Right lobe of liver (tissue), 6 donors: ENCODE results near the gene TECPR1. TPM values are rescaled to one million over a fixed set of nuclear protein-coding genes. Genes with fewer than 3 reads are reported as not detected.

Experiments
- ATAC-seq, 4 donors: fragments of 200-7000 bp; cut with Tn5 transposase; one replicate each; pipeline ENCODE4 v1.9.1; 2020; ENCODE audit warnings: mild to moderate bottlenecking in 4 of 4, moderate library complexity in 4 of 4
- DNase-seq, 3 donors: peaks; one replicate each; pipeline ENCODE4 v3.0.0-alpha.2; 2020
- H3K27ac ChIP-seq, 3 donors: fragments of 200-600 bp; one replicate each; pipeline ENCODE4 v1.8.0; 2022
- H3K27me3 ChIP-seq, 2 donors: fragments of 200-600 bp; one replicate each; pipeline ENCODE4 v1.8.0; 2022
- H3K36me3 ChIP-seq, 4 donors: fragments of 200-600 bp; sonication (generic) in 1 of 4; one replicate each; pipeline versions ENCODE4 v1.5.1 to v1.8.0; 2017 to 2022; ENCODE audit warnings: control low read depth in 1 of 4
- H3K4me1 ChIP-seq, 4 donors: fragments of 200-600 bp; sonication (generic) in 1 of 4; one replicate each; pipeline versions ENCODE4 v1.5.1 to v1.8.0; 2017 to 2022; ENCODE audit warnings: control low read depth in 1 of 4
- H3K4me3 ChIP-seq, 3 donors: fragments of 200-600 bp; one replicate each; pipeline ENCODE4 v1.8.0; 2022
- H3K9me3 ChIP-seq, 4 donors: fragments of 200-600 bp; sonication (generic) in 1 of 4; one replicate each; pipeline versions ENCODE4 v1.5.1 to v1.8.0; 2017 to 2022; ENCODE audit warnings: control low read depth in 1 of 4
- POLR2A ChIP-seq: fragments of 450-650 bp; IDR thresholded peaks from one replicate; pipeline ENCODE4 v1.6.1; 2017; ENCODE audit warnings: antibody characterized with exemption, mild to moderate bottlenecking
- WGBS: methylation state at CpG from one replicate; pipeline ENCODE4 v1.1.6; 2018; ENCODE audit warnings: low coverage, low lambda C conversion rate; ENCODE audit not compliant: insufficient coverage; ENCODE audit errors: missing lambda C conversion rate; 5-methylcytosine and 5-hydroxymethylcytosine counted together
- intact Hi-C, 2 donors: fragments of 100-400 bp; cut with DNase I; formaldehyde crosslinking; loops; one replicate each; pipeline versions ENCODE4 v1.11.2 to v1.14.1; 2022
- total RNA-seq, 6 experiments: library from RNA; depleted of rRNA in 2 of 6; stranded (reverse); fragments of >200 nt in 2 of 6; fragmentation: NEBNext Ultra II Directional in 3 of 6; extraction: Animal tissue kit (Norgen Biotek cat#: 25700) in 3 of 6; gene quantifications; one replicate each; pipeline versions ENCODE4 v1.1.0 to v1.2.4, GENCODE V29; 2016 to 2023
- TF ChIP-seq, protein P1 (sequence below), 4 donors: fragments of 200-600 bp in 3 of 4; fragments of 450-650 bp in 1 of 4; IDR thresholded peaks; one replicate each; pipeline versions ENCODE4 v1.5.1 to v1.8.0; 2016 to 2022; ENCODE audit warnings: antibody characterized with exemption in 4 of 4, mild to moderate bottlenecking in 2 of 4
- donor health status: DM: no; HTN: yes; CAD: no.
- donor health status: DM: no; HTN: no; CAD: no.
- donor health status: DM: no; HTN: no; CAD: no.
- donor health status: DM: no; HTN: yes; CAD: no.
- donor health status: DM: no; HTN: yes; CAD: no.

Gene TECPR1
- total RNA-seq, 6 experiments from 2014 or later = 9.4 to 14.9 (median 12.4) TPM

DNA sequence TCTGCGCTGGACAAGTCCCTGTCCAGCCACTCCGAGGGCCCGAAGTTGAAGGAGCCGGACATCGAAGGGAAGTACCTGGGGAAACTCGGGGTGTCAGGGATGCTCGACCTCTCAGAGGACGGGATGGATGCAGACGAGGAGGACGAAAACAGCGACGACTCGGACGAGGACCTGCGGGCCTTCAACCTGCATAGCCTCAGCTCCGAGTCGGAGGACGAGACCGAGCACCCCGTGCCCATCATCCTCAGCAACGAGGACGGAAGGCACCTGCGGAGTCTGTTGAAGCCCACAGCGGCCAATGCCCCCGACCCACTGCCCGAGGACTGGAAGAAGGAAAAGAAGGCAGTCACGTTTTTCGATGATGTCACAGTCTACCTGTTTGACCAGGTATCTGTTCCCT, 57.8 kb downstream of the TECPR1 start:
- no peak for TF ChIP-seq POLR2A
- TF ChIP-seq, protein P1, sequence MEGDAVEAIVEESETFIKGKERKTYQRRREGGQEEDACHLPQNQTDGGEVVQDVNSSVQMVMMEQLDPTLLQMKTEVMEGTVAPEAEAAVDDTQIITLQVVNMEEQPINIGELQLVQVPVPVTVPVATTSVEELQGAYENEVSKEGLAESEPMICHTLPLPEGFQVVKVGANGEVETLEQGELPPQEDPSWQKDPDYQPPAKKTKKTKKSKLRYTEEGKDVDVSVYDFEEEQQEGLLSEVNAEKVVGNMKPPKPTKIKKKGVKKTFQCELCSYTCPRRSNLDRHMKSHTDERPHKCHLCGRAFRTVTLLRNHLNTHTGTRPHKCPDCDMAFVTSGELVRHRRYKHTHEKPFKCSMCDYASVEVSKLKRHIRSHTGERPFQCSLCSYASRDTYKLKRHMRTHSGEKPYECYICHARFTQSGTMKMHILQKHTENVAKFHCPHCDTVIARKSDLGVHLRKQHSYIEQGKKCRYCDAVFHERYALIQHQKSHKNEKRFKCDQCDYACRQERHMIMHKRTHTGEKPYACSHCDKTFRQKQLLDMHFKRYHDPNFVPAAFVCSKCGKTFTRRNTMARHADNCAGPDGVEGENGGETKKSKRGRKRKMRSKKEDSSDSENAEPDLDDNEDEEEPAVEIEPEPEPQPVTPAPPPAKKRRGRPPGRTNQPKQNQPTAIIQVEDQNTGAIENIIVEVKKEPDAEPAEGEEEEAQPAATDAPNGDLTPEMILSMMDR (IDR thresholded peaks at IDR 0.05) = no peak
- Histone ChIP-seq H3K4me1 (no peaks in the 10 kb centered on the region), H3K9me3 (no peaks in the 10 kb centered on the region), H3K36me3 (peaks cover 0 to 35% (median 5%) of the 10 kb centered on the region in 4 donors), H3K4me3 (no peak overlapping the region), H3K27ac (no peak overlapping the region), H3K27me3 (no peaks in the 10 kb centered on the region)
- 98% methylated on average over 8 of the region's 28 CpGs for WGBS
- intact Hi-C loops = no loop called here
- ATAC-seq (no peak), DNase-seq (no peak)

DNA sequence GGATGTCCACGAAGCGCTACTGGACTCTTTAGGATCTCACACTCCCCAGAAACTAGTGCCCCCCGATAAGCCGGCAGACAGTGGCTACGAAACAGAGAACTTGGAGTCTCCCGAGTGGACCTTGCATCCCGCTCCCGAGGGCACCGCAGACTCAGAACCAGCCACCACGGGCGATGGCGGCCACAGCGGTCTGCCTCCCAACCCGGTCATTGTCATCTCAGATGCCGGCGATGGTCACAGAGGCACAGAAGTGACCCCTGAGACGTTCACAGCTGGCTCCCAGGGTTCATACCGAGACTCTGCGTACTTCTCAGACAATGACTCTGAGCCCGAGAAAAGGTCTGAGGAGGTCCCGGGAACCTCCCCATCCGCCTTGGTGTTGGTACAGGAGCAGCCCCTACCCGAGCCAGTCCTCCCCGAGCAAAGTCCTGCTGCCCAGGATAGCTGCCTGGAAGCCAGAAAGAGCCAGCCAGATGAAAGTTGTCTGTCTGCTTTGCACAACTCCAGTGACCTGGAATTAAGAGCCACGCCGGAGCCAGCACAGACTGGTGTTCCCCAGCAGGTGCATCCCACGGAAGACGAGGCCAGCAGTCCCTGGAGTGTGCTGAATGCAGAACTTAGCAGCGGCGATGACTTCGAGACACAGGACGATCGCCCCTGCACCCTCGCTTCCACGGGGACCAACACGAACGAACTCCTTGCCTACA, 58.4 kb downstream of the TECPR1 start:
- TF ChIP-seq, protein P1 (IDR thresholded peaks at IDR 0.05) = no peak
- TF ChIP-seq POLR2A = no peak
- intact Hi-C loops = no loop called here
- H3K27ac ChIP-seq = no peak overlapping the region
- ATAC-seq = no peak
- no peaks in the 10 kb centered on the region for H3K4me1 ChIP-seq
- 96% methylated on average over 18 of the region's 37 CpGs for whole genome bisulfite sequencing
- peaks cover 0 to 35% (median 5%) of the 10 kb centered on the region in 4 donors for H3K36me3 ChIP-seq
- H3K27me3 ChIP-seq = no peaks in the 10 kb centered on the region
- H3K9me3 ChIP-seq = no peaks in the 10 kb centered on the region
- peak in 1 of 3 donors; percentile 31 for DNase-seq
- H3K4me3 ChIP-seq = no peak overlapping the region

DNA sequence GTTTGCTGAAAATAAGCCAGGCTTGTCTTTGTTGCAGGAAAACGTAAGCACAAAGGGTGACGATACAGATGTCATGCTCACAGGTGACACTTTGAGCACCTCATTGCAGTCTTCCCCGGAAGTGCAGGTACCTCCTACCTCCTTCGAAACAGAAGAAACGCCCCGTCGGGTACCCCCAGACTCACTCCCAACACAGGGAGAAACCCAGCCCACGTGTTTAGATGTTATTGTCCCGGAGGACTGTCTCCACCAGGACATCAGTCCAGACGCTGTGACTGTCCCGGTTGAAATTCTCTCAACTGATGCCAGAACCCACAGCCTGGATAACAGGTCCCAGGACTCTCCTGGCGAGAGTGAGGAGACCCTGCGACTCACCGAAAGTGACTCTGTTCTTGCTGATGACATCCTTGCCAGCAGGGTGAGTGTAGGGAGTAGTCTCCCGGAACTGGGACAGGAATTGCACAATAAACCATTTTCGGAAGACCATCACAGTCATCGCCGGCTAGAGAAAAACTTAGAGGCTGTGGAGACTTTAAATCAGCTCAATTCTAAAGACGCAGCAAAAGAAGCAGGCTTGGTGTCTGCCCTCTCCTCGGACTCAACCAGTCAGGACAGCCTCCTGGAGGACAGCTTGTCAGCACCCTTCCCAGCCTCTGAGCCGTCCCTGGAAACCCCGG, 59.1 kb downstream of the TECPR1 start:
- Histone ChIP-seq H3K4me3 (no peak overlapping the region), H3K27ac (no peak overlapping the region), H3K27me3 (no peaks in the 10 kb centered on the region), H3K36me3 (peaks cover 0 to 35% (median 5%) of the 10 kb centered on the region in 4 donors), H3K9me3 (no peaks in the 10 kb centered on the region), H3K4me1 (no peaks in the 10 kb centered on the region)
- peak in 1 of 4 donors; percentile 27 for ATAC-seq
- TF ChIP-seq, protein P1 (IDR thresholded peaks at IDR 0.05) = no peak
- TF ChIP-seq POLR2A = no peak
- no peak for DNase-seq
- intact Hi-C loops = no loop called here
- 86% methylated on average over 9 of the region's 22 CpGs for WGBS

DNA sequence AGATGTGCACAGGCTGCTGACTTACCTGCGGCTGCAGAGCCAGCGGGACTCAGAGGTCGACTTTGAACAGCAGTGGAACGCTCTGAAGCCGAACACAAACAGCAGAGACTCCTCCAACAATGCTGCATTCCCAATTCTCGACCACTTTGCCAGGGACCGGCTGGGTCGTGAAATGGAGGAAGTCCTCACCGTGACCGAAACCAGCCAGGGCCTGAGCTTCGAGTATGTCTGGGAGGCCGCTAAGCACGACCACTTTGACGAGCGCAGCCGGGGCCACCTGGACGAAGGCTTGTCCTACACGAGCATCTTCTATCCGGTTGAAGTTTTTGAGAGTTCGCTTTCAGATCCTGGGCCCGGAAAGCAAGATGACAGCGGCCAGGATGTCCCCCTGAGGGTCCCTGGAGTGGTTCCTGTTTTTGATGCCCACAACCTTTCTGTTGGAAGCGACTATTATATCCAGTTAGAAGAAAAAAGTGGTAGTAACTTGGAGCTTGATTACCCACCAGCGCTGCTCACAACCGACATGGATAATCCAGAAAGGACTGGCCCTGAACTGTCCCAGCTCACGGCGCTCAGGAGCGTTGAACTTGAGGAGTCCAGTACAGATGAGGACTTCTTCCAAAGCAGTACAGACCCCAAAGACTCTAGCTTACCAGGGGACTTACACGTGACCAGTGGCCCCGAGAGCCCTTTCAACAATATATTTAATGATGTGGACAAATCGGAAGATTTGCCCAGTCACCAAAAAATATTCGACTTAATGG, 60.2 kb downstream of the TECPR1 start:
- DNase-seq (no peak), ATAC-seq (no peak)
- no peaks in the 10 kb centered on the region for H3K4me1 ChIP-seq
- no peaks in the 10 kb centered on the region for H3K27me3 ChIP-seq
- H3K36me3 ChIP-seq = peaks cover 0 to 35% (median 5%) of the 10 kb centered on the region in 4 donors
- H3K9me3 ChIP-seq = no peaks in the 10 kb centered on the region
- no peak for TF ChIP-seq POLR2A
- TF ChIP-seq, protein P1 (IDR thresholded peaks at IDR 0.05) = no peak
- intact Hi-C loops = no loop called here
- 95% methylated on average over 16 of the region's 32 CpGs for WGBS
- H3K27ac ChIP-seq = no peak overlapping the region
- H3K4me3 ChIP-seq = no peak overlapping the region
